DOHH2 (cell line): ENCODE results near the gene ASMTL.

Source experiments
- EZH2phosphoT487 ChIP-seq: fragments of 200-600 bp; sonication (generic); IDR thresholded peaks from 2 replicates; pipeline ENCODE4 v1.6.1; 2017; ENCODE audit warnings: borderline replicate concordance, mild to moderate bottlenecking, antibody characterized with exemption, low read length, moderate library complexity, mixed read lengths
- TF ChIP-seq, protein P1 (sequence below): fragments of 200-600 bp; sonication (generic); IDR thresholded peaks from one replicate; pipeline ENCODE4 v1.5.1; 2014; ENCODE audit warnings: antibody characterized with exemption, mild to moderate bottlenecking, low read depth, low read length; ENCODE audit not compliant: poor library complexity, severe bottlenecking

DNA sequence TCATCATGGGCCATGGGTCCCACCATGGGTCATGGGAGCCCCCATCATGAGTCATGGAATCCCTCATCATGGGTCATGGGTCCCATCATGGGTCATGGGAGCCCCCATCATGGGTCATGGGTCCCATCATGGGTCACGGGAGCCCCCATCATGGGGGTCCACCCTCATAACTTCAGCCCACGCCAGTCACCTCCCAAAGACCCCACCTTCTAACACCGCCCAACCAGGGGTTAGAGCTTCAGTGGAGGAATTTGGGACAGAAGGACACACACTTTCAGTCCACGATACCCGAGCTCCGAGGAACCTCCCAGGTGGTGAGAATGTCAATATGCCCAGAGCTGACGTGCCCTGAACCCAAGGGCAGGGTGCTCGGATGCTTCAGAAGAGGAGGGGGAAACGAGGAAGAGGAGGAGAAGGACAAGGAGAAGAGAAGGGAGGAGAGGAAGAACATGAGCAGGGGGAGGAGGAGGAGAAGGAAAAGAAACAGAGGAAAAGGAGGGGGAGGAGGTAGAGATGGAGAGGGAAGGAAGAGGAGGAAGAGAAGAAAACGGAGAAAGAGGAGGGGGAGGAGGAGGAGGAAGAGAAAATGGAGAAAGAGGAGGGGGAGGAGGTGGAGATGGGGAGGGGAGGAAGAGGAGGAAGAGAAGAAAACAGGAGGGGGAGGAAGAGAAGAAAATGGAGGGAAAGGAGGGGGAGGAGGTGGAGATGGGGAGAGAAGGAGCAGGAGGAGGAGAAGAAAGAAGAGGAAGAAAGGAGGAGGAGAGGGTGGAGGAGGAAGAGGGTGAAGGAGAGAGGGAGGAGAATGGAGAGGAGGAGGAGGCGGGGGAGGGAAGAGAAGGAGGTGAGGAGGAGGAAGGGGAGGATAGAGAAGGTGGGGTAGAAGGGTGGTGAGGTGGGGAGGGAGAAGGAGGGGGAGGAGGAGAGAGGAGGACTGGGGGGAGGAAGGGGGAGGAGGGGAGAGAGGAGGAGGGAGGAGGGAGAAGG, 98.4 kb downstream of the ASMTL start:
- TF ChIP-seq, protein P1, sequence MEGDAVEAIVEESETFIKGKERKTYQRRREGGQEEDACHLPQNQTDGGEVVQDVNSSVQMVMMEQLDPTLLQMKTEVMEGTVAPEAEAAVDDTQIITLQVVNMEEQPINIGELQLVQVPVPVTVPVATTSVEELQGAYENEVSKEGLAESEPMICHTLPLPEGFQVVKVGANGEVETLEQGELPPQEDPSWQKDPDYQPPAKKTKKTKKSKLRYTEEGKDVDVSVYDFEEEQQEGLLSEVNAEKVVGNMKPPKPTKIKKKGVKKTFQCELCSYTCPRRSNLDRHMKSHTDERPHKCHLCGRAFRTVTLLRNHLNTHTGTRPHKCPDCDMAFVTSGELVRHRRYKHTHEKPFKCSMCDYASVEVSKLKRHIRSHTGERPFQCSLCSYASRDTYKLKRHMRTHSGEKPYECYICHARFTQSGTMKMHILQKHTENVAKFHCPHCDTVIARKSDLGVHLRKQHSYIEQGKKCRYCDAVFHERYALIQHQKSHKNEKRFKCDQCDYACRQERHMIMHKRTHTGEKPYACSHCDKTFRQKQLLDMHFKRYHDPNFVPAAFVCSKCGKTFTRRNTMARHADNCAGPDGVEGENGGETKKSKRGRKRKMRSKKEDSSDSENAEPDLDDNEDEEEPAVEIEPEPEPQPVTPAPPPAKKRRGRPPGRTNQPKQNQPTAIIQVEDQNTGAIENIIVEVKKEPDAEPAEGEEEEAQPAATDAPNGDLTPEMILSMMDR: no peak
- TF ChIP-seq EZH2phosphoT487: no peak
